Measurements from ENCODE around the gene TEX19. TPM values are rescaled to one million over a fixed set of nuclear protein-coding genes. Genes with fewer than 3 reads are reported as not detected.
A peak's percentile ranks its signal among the peaks of the same experiment; 100 is the strongest.

The TEX19 gene
- total RNA-seq, 3 donors from 2014 or later (not counting 1 experiment from before 2014, with no cell fraction given) = not detected

GRCh38 chr17:82342361-82343079 is 16.5 kb upstream of the TEX19 start:
- no peaks in the 10 kb centered on the region for H3K9me3 ChIP-seq (ENCODE audit: control insufficient read depth, insufficient read depth, low read length)
- Mint-ChIP-seq H3K27ac (no peak overlapping the region), H3K4me3 (no peak overlapping the region), H3K4me1 (peaks cover 5 to 8% of the 10 kb centered on the region in 2 donors), H3K36me3 (no peaks in the 10 kb centered on the region), H3K27me3 (ENCODE audit: low read depth in 2 of 2) (peaks cover 0 to 5% of the 10 kb centered on the region in 2 donors), H3K9me3 (no peaks in the 10 kb centered on the region)
- DNase-seq (no peak), ATAC-seq (no peak)
- no peak for TF ChIP-seq CTCF (IDR thresholded peaks at IDR 0.05)
- H3K27me3 ChIP-seq (ENCODE audit: control insufficient read depth, insufficient read depth, low read length) = peaks cover 2% of the 10 kb centered on the region
- 93% methylated on average over 28 of the region's 28 CpGs for WGBS (ENCODE audit: insufficient coverage)
- intact Hi-C loops (cut with micrococcal nuclease) = no loop called here
- no peaks in the 10 kb centered on the region for H3K36me3 ChIP-seq (ENCODE audit: control insufficient read depth, insufficient read depth, low read length)
- H3K4me3 ChIP-seq (ENCODE audit: low read length) = no peak overlapping the region
- H3K4me1 ChIP-seq (ENCODE audit: control insufficient read depth, insufficient read depth, low read length) = peaks cover 5% of the 10 kb centered on the region
- H3K27ac ChIP-seq (ENCODE audit: low read length) = no peak overlapping the region

DNA sequence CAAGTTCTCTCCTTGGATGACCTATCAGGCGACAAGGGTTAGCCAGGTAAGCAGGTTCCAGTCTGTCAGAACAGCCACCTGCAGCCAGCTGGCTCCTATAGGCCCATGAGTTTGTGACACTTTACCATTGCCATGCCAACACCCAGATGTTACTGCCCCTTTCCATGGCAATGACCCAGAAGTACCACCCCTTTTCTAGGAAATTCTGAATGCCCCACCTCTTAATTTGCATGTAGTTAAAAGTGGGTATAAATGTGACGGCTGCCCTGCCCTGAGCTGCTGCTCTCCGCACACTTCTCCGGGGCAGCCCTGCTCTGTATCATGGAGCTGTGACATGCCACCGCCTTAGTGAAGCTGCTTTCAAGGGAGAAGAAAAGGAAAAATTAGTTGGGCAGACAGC is 15.5 kb upstream of the TEX19 start:
- DNase-seq (no peak), ATAC-seq (no peak)
- Mint-ChIP-seq H3K36me3 (no peaks in the 10 kb centered on the region), H3K27ac (no peak overlapping the region), H3K4me1 (peaks cover 5 to 8% of the 10 kb centered on the region in 2 donors), H3K27me3 (ENCODE audit: low read depth in 2 of 2) (peaks cover 0 to 5% of the 10 kb centered on the region in 2 donors), H3K9me3 (no peaks in the 10 kb centered on the region), H3K4me3 (no peak overlapping the region)
- Histone ChIP-seq H3K4me3 (ENCODE audit: low read length) (no peak overlapping the region), H3K4me1 (ENCODE audit: control insufficient read depth, insufficient read depth, low read length) (peaks cover 5% of the 10 kb centered on the region), H3K27me3 (ENCODE audit: control insufficient read depth, insufficient read depth, low read length) (peaks cover 2% of the 10 kb centered on the region), H3K9me3 (ENCODE audit: control insufficient read depth, insufficient read depth, low read length) (no peaks in the 10 kb centered on the region), H3K27ac (ENCODE audit: low read length) (no peak overlapping the region), H3K36me3 (ENCODE audit: control insufficient read depth, insufficient read depth, low read length) (no peaks in the 10 kb centered on the region)
- intact Hi-C loops (cut with micrococcal nuclease) = no loop called here
- 93% methylated on average over 5 of the region's 5 CpGs for WGBS (ENCODE audit: insufficient coverage)
- no peak for TF ChIP-seq CTCF (IDR thresholded peaks at IDR 0.05)

GRCh38 chr17:82344175-82344907 is 14.7 kb upstream of the TEX19 start:
- peaks cover 5% of the 10 kb centered on the region for H3K4me1 ChIP-seq (ENCODE audit: control insufficient read depth, insufficient read depth, low read length)
- no peaks in the 10 kb centered on the region for H3K36me3 Mint-ChIP-seq
- no peak overlapping the region for H3K4me3 ChIP-seq (ENCODE audit: low read length)
- intact Hi-C loops (cut with micrococcal nuclease) = no loop called here
- no peak overlapping the region for H3K27ac Mint-ChIP-seq
- DNase-seq = no peak
- no peak overlapping the region for H3K27ac ChIP-seq (ENCODE audit: low read length)
- no peak overlapping the region for H3K4me3 Mint-ChIP-seq
- no peaks in the 10 kb centered on the region for H3K36me3 ChIP-seq (ENCODE audit: control insufficient read depth, insufficient read depth, low read length)
- H3K4me1 Mint-ChIP-seq = peaks cover 5 to 8% of the 10 kb centered on the region in 2 donors
- peaks cover 0 to 7% of the 10 kb centered on the region in 2 donors for H3K27me3 Mint-ChIP-seq (ENCODE audit: low read depth in 2 of 2)
- no peaks in the 10 kb centered on the region for H3K9me3 ChIP-seq (ENCODE audit: control insufficient read depth, insufficient read depth, low read length)
- no peaks in the 10 kb centered on the region for H3K9me3 Mint-ChIP-seq
- peak in 1 of 3 donors; percentile 10 for ATAC-seq
- WGBS (ENCODE audit: insufficient coverage) = 80% methylated on average over 24 of the region's 24 CpGs
- peaks cover 2% of the 10 kb centered on the region for H3K27me3 ChIP-seq (ENCODE audit: control insufficient read depth, insufficient read depth, low read length)
- TF ChIP-seq CTCF (IDR thresholded peaks at IDR 0.05) = no peak

All from natural killer cell (primary cell).